ENCODE results near the gene IER5. TPM values are rescaled to one million over a fixed set of nuclear protein-coding genes. Genes with fewer than 3 reads are reported as not detected.
A peak's percentile ranks its signal among the peaks of the same experiment; 100 is the strongest.
"Not testable (repeated sequence)": the region's sequence is repeated elsewhere in the genome, so short reads cannot be mapped to it uniquely, and the experiment has no call there.

The IER5 gene
- total and polyA plus RNA-seq, 4 donors = 18.6 to 34.5 (median 26.2) TPM

DNA sequence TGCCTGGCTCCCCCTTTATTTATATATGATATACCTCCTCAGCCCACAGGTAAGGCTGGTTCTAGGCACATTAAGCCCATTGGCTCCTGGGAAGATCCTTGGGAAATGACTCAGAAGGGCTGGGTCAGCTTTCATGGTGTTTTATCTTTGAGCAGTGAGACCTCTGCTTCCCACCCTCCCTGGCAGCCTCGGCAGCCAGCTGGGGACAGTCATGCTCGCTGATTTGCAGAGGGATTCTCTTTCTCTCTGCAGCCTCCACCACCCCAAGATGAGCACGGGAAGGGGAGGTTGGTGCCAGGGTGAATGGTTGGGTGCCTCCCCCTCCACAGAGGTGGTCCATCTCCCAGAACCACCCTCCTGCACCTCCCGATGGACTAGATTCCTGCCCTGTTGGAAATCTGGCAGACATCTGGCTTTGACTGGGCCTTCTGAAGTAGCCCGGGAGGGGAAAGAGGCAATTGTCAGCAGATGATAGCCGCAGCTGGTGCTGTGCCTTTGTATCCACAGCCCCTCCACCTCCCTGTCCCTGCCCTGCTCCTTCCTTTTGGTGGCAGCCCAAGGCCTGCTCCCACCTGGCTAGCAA, 24.6 kb downstream of the IER5 start:
- DNase-seq = peak in 1 of 3 donors; percentile 54
- TF ChIP-seq, protein P1, sequence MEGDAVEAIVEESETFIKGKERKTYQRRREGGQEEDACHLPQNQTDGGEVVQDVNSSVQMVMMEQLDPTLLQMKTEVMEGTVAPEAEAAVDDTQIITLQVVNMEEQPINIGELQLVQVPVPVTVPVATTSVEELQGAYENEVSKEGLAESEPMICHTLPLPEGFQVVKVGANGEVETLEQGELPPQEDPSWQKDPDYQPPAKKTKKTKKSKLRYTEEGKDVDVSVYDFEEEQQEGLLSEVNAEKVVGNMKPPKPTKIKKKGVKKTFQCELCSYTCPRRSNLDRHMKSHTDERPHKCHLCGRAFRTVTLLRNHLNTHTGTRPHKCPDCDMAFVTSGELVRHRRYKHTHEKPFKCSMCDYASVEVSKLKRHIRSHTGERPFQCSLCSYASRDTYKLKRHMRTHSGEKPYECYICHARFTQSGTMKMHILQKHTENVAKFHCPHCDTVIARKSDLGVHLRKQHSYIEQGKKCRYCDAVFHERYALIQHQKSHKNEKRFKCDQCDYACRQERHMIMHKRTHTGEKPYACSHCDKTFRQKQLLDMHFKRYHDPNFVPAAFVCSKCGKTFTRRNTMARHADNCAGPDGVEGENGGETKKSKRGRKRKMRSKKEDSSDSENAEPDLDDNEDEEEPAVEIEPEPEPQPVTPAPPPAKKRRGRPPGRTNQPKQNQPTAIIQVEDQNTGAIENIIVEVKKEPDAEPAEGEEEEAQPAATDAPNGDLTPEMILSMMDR (IDR thresholded peaks at IDR 0.05; ENCODE audit: control extremely low read depth, extremely low read depth) = no peak
- ATAC-seq (ENCODE audit: insufficient read depth, low FRiP score) = no peak
- Histone ChIP-seq H3K27me3 (ENCODE audit: control insufficient read depth in 3 of 3, insufficient read depth in 3 of 3, low read length in 2 of 3) (no peaks in the 10 kb centered on the region), H3K36me3 (ENCODE audit: control insufficient read depth in 4 of 4, insufficient read depth in 4 of 4, low read length in 4 of 4) (no peaks in the 10 kb centered on the region), H3K9me3 (ENCODE audit: control insufficient read depth in 4 of 4, insufficient read depth in 3 of 4, low read length in 3 of 4) (no peaks in the 10 kb centered on the region), H3K9ac (ENCODE audit: insufficient read depth in 1 of 2, low read length in 2 of 2) (no peak overlapping the region), H3K4me3 (no peak overlapping the region), H3K4me1 (ENCODE audit: control insufficient read depth in 5 of 5, insufficient read depth in 5 of 5, low read length in 5 of 5) (peaks cover 3 to 19% (median 10%) of the 10 kb centered on the region in 5 donors), H3K27ac (ENCODE audit: low read depth in 1 of 2, low read length in 1 of 2) (peak overlapping the region; percentile 44 to 56)
- WGBS, 2 donors = 68 to 78% methylated on average over 6 of the region's 6 CpGs

DNA sequence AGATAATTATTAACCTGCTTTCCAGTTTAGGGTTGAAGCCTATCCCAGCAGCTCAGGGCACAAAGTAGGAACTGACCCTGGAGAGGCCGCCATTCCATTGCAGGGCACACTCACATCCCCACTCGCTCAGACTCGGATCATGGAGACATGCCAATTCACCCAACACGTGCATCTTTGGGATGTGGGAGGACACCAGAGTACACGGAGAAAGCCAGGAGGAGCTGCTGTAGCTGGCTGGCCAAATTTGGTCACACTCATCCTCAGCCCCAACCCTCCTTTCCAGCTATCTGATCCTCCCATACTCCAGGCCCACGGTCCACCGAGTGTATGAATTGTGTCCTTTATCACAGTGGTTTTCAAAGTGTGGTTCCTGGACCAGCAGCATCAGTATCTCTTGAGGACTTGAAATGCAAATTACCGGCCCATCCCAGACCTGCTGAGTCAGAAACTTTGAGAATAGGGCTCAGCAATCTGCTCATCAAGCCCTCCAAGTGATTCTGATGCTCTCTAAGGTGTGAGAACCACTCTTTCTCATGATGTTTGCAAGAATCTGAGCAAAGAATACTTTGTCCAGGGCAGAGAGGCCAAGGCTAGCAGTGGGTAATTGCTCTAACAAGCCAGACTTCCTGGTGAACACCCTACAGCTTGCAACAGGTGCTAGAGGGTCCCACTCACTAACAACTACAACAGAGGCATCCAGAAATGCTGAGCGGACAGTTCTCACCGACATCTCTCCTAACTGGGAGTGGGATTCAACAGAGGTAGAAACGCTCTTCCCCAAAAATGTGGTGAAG, 26.3 kb downstream of the IER5 start:
- Histone ChIP-seq H3K36me3 (ENCODE audit: control insufficient read depth in 4 of 4, insufficient read depth in 4 of 4, low read length in 4 of 4) (no peaks in the 10 kb centered on the region), H3K9ac (ENCODE audit: insufficient read depth in 1 of 2, low read length in 2 of 2) (no peak overlapping the region), H3K4me1 (ENCODE audit: control insufficient read depth in 5 of 5, insufficient read depth in 5 of 5, low read length in 5 of 5) (peaks cover 3 to 29% (median 17%) of the 10 kb centered on the region in 5 donors), H3K4me3 (no peak overlapping the region), H3K27ac (ENCODE audit: low read depth in 1 of 2, low read length in 1 of 2) (no peak overlapping the region), H3K9me3 (ENCODE audit: control insufficient read depth in 4 of 4, insufficient read depth in 3 of 4, low read length in 3 of 4) (no peaks in the 10 kb centered on the region), H3K27me3 (ENCODE audit: control insufficient read depth in 3 of 3, insufficient read depth in 3 of 3, low read length in 2 of 3) (no peaks in the 10 kb centered on the region)
- DNase-seq (no peak), ATAC-seq (ENCODE audit: insufficient read depth, low FRiP score) (no peak)
- 88 to 93% methylated on average over 11 of the region's 11 CpGs for WGBS, 2 donors
- TF ChIP-seq, protein P1 (IDR thresholded peaks at IDR 0.05; ENCODE audit: control extremely low read depth, extremely low read depth) = no peak

DNA sequence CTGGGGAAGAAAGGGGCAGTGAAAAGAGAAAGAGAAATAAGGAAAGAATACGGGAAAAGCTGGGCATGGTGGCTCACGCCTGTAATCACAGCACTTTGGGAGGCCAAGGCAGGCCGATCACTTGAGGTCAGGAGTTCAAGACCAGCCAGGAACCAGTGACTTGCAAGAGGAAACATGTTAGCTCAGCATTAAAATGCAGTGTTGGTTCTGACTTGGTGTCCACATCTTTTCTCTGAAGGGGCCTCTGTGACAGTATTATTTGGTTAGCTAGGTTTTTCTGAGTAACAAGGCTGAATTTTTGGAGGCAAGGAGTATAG, 26.8 kb downstream of the IER5 start:
- TF ChIP-seq, protein P1 (IDR thresholded peaks at IDR 0.05; ENCODE audit: control extremely low read depth, extremely low read depth) = no peak
- Histone ChIP-seq H3K36me3 (ENCODE audit: control insufficient read depth in 4 of 4, insufficient read depth in 4 of 4, low read length in 4 of 4) (no peaks in the 10 kb centered on the region), H3K9ac (ENCODE audit: insufficient read depth in 1 of 2, low read length in 2 of 2) (no peak overlapping the region), H3K4me1 (ENCODE audit: control insufficient read depth in 5 of 5, insufficient read depth in 5 of 5, low read length in 5 of 5) (peaks cover 3 to 29% (median 19%) of the 10 kb centered on the region in 5 donors), H3K4me3 (no peak overlapping the region), H3K9me3 (ENCODE audit: control insufficient read depth in 4 of 4, insufficient read depth in 3 of 4, low read length in 3 of 4) (no peaks in the 10 kb centered on the region), H3K27me3 (ENCODE audit: control insufficient read depth in 3 of 3, insufficient read depth in 3 of 3, low read length in 2 of 3) (no peaks in the 10 kb centered on the region), H3K27ac (ENCODE audit: low read depth in 1 of 2, low read length in 1 of 2) (no peak overlapping the region)
- DNase-seq = no peak
- no peak for ATAC-seq (ENCODE audit: insufficient read depth, low FRiP score)
- 84 to 92% methylated on average over 3 of the region's 3 CpGs for WGBS, 2 donors

DNA sequence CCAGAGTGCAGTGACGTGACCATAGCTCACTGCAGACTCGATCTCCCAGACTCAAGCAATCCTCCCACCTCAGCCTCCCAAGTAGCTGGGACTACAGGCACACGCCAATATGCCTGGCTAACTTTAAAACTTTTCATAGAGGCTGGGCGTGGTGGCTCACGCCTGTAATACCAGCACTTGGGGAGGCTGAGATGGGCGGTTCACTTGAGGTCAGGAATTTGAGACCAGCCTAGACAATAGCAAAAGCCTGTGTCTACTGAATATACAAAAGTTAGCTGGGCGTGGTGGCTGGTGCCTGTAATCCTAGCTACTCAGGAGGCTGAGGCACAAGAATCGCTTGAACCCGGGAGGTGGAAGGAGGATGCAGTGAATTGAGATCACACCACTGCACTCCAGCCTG, 27.5 kb downstream of the IER5 start:
- not testable (repeated sequence) for DNase-seq; H3K27me3 ChIP-seq (ENCODE audit: control insufficient read depth in 3 of 3, insufficient read depth in 3 of 3, low read length in 2 of 3); H3K27ac ChIP-seq (ENCODE audit: low read depth in 1 of 2, low read length in 1 of 2); H3K4me3 ChIP-seq; ATAC-seq (ENCODE audit: insufficient read depth, low FRiP score); H3K9me3 ChIP-seq (ENCODE audit: control insufficient read depth in 4 of 4, insufficient read depth in 3 of 4, low read length in 3 of 4); H3K36me3 ChIP-seq (ENCODE audit: control insufficient read depth in 4 of 4, insufficient read depth in 4 of 4, low read length in 4 of 4); H3K9ac ChIP-seq (ENCODE audit: insufficient read depth in 1 of 2, low read length in 2 of 2)
- H3K4me1 ChIP-seq (ENCODE audit: control insufficient read depth in 5 of 5, insufficient read depth in 5 of 5, low read length in 5 of 5) = peaks cover 3 to 29% (median 19%) of the 10 kb centered on the region in 5 donors
- WGBS, 2 donors = 91 to 92% methylated on average over 9 of the region's 9 CpGs
